Measurements from ENCODE around the gene OTULIN. TPM values are rescaled to one million over a fixed set of nuclear protein-coding genes. Genes with fewer than 3 reads are reported as not detected.
A peak's percentile ranks its signal among the peaks of the same experiment; 100 is the strongest.

Gene OTULIN
- total RNA-seq, 4 donors from 2014 or later = 44.8 to 155 (median 62.5) TPM

DNA sequence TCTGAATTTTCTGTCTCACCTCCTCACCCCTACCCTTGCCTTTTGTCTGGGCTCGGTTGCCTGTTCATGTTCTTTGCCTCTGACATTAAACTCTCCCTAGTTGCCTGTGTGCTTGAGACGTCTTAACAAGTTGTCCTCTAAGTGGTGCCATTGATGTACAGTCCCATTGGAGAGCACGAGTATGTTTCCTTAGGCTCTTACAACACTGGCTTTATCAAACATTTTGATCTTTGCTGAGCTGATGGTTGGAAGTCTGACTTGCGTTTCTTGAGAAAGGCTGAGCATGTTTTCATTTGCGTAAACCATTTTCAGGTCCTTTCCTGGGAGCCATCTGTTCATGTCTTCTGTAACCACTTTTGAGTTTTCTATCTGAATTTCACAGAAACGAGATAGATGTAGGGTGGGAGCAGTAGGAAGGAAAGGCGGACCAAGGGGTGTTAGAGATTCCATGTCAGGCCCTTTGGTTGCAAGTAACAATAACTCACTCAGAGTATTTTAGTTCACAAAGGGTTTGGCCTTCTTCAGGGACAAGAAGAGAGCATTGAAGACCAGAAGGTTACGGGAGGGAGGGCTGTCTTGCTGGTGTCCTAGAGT is 35.4 kb downstream of the OTULIN start:
- WGBS = 70% methylated on average over 8 of the region's 8 CpGs
- DNase-seq (ENCODE audit: low spot score in 2 of 2) = no peak
- Histone ChIP-seq H3K27ac (no peak overlapping the region), H3K36me3 (peaks cover 32% of the 10 kb centered on the region), H3K27me3 (no peaks in the 10 kb centered on the region), H3K4me3 (no peak overlapping the region), H3K9me3 (no peaks in the 10 kb centered on the region), H3K4me1 (peaks cover 43% of the 10 kb centered on the region)
- TF ChIP-seq, protein P1, sequence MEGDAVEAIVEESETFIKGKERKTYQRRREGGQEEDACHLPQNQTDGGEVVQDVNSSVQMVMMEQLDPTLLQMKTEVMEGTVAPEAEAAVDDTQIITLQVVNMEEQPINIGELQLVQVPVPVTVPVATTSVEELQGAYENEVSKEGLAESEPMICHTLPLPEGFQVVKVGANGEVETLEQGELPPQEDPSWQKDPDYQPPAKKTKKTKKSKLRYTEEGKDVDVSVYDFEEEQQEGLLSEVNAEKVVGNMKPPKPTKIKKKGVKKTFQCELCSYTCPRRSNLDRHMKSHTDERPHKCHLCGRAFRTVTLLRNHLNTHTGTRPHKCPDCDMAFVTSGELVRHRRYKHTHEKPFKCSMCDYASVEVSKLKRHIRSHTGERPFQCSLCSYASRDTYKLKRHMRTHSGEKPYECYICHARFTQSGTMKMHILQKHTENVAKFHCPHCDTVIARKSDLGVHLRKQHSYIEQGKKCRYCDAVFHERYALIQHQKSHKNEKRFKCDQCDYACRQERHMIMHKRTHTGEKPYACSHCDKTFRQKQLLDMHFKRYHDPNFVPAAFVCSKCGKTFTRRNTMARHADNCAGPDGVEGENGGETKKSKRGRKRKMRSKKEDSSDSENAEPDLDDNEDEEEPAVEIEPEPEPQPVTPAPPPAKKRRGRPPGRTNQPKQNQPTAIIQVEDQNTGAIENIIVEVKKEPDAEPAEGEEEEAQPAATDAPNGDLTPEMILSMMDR (IDR thresholded peaks at IDR 0.05) = no peak

DNA sequence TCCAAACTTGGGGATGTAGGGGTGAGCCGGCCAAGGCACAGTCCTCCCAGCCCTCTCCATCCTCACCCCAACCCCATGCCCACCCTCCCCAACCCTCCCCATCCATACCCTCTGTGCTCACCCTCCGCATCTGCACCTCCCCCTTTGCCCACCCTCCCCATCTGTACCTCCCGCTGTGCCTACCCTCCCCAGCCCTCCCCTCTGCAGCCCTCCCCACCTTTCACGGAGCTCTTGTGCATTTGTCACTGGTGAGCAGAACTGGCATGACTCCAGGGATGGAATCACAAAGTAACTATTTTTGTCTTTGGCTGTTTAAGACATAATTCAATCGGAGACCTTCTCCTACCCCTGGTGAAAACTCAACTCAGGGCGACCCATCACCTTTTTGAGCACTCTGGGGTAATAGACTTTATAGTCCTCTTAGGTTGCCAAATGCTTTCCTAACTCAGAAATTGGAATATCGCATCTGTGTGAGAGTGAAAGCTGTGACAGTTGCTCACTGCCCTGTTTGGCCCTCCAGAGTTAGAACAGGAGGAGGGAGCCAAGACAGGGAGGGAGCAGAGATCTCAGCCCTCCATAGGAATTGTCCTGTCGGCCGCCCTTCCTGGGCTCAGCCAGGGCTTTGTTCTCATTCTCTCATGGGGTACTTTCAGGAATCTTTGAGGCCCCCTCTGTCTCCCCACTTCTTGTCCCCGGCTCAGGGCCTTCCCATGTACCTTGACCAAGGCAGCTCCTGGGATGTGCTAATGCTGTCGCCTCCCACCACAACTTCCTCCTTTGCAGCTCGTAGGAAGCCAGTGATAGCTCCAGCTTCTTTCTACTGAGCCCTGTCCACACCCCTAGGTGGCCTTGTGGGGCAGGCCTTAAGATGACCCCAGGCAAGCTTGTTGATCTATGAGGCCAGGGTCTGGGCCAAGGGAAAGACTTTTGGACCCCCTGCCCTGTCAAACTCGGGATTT is 36.2 kb downstream of the OTULIN start:
- Histone ChIP-seq H3K4me1 (peaks cover 42% of the 10 kb centered on the region), H3K36me3 (peaks cover 26% of the 10 kb centered on the region), H3K27ac (peak overlapping the region; percentile 20), H3K4me3 (no peak overlapping the region), H3K27me3 (no peaks in the 10 kb centered on the region), H3K9me3 (no peaks in the 10 kb centered on the region)
- no peak for DNase-seq (ENCODE audit: low spot score in 2 of 2)
- WGBS = 64% methylated on average over 12 of the region's 13 CpGs
- no peak for TF ChIP-seq POLR2AphosphoS5 (IDR thresholded peaks at IDR 0.05)
- no peak for TF ChIP-seq EP300 (IDR thresholded peaks at IDR 0.05)
- TF ChIP-seq, protein P1 (IDR thresholded peaks at IDR 0.05) = no peak
- TF ChIP-seq POLR2A (IDR thresholded peaks at IDR 0.05) = no peak

DNA sequence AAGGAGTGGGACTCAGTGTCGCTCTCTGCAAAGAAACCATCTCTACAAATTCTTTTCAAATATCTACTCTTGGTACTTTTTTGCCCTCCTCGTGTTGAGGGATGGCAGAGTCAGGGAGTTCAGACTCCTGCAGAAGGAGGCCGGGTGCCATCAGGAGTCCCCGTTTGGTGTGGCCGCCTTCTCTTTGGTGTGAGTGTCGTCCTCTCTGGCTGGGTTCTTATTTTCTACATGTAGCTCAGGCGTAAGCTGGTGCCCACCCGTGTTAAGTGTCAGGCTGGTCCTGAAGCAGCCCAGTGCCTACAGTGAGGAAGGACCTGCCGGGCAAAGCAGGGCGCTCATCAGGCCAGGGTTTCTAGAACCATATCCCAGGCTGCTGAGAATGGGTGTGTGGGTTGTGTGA is 37.0 kb downstream of the OTULIN start:
- no peak for DNase-seq (ENCODE audit: low spot score in 2 of 2)
- H3K9me3 ChIP-seq = no peaks in the 10 kb centered on the region
- H3K4me3 ChIP-seq = no peak overlapping the region
- H3K27me3 ChIP-seq = no peaks in the 10 kb centered on the region
- peak overlapping the region; percentile 61 for H3K27ac ChIP-seq
- WGBS = 96% methylated on average over 10 of the region's 10 CpGs
- TF ChIP-seq, protein P1 (IDR thresholded peaks at IDR 0.05) = no peak
- TF ChIP-seq POLR2A (IDR thresholded peaks at IDR 0.05) (no peak), POLR2AphosphoS5 (IDR thresholded peaks at IDR 0.05) (no peak), EP300 (IDR thresholded peaks at IDR 0.05) (no peak)
- H3K4me1 ChIP-seq = peaks cover 46% of the 10 kb centered on the region
- peaks cover 26% of the 10 kb centered on the region for H3K36me3 ChIP-seq

DNA sequence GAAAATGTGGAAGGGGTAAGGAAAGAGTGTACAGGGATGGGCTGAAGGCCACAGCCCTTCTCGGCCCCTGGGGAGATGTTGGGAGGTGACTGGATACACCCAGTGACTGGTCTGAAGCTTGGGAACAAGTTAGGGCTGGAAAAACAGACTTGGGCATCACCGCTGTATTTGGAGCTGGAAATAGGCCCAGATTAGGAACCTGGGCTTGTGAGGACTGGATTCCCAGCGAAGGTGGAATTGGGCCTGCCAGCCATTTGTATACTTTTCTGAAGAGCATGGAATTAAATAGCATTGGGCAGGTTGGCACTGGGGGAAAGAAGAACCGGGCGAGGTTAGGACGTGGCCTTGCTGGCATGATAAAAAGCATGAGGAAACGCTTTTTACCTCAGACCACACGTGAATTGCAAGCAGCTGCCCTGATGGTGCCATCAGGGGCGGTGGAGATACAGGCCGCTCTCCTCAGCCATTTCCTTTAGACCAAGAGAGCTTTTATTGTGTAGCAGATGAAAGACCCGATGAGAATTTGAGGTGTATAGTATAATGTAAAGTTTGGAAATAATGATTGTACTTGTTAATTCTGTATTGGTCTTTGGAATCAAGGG is 37.8 kb downstream of the OTULIN start:
- Histone ChIP-seq H3K27me3 (no peaks in the 10 kb centered on the region), H3K9me3 (no peaks in the 10 kb centered on the region), H3K4me3 (no peak overlapping the region), H3K27ac (peak overlapping the region; percentile 61), H3K4me1 (peaks cover 53% of the 10 kb centered on the region), H3K36me3 (peaks cover 22% of the 10 kb centered on the region)
- WGBS = 50% methylated on average over 11 of the region's 11 CpGs
- TF ChIP-seq POLR2AphosphoS5 (IDR thresholded peaks at IDR 0.05) (no peak), POLR2A (IDR thresholded peaks at IDR 0.05) (no peak), EP300 (IDR thresholded peaks at IDR 0.05) (no peak)
- TF ChIP-seq, protein P1 (IDR thresholded peaks at IDR 0.05) = no peak
- no peak for DNase-seq (ENCODE audit: low spot score in 2 of 2)

DNA sequence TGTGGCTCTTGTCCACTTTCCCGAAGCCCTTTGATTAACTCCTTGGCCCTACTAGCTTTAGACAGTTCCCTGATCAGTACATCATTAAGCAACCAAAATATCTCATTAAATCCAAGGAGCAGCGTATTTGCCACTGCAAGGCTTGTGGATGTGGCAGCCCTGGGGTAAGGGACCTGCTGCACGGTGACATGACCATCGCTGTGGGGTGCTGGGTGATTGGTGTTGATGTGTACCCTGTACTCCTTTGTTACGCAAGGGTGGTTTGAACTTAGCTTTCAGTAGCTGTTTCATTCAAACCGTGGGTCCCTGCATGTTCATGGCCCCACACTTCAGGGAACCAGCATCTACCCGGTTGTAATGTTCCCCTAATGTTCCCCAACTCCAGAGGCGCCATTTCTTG is 41.0 kb downstream of the OTULIN start:
- H3K4me1 ChIP-seq = peaks cover 46% of the 10 kb centered on the region

More for the DNA sequence above, 41.0 kb downstream of the OTULIN start:
- H3K27ac ChIP-seq = no peak overlapping the region
- TF ChIP-seq EP300 (IDR thresholded peaks at IDR 0.05) (no peak), POLR2A (IDR thresholded peaks at IDR 0.05) (no peak)
- TF ChIP-seq, protein P1 (IDR thresholded peaks at IDR 0.05) = no peak
- no peak overlapping the region for H3K4me3 ChIP-seq
- no peaks in the 10 kb centered on the region for H3K27me3 ChIP-seq
- H3K36me3 ChIP-seq = peaks cover 23% of the 10 kb centered on the region
- H3K9me3 ChIP-seq = no peaks in the 10 kb centered on the region
- 91% methylated on average over 8 of the region's 8 CpGs for WGBS
- no peak for DNase-seq (ENCODE audit: low spot score in 2 of 2)
